NCI-H2029 treated with DMSO at 0.1 percent for 48 hours (cell line): ENCODE results near the gene LSM7.
A peak's percentile ranks its signal among the peaks of the same experiment; 100 is the strongest.

Experiments used
- DNase-seq: peaks from one replicate; lab custom pipeline; 2025; lab: John Stamatoyannopoulos, UW

LSM7 gene

DNA sequence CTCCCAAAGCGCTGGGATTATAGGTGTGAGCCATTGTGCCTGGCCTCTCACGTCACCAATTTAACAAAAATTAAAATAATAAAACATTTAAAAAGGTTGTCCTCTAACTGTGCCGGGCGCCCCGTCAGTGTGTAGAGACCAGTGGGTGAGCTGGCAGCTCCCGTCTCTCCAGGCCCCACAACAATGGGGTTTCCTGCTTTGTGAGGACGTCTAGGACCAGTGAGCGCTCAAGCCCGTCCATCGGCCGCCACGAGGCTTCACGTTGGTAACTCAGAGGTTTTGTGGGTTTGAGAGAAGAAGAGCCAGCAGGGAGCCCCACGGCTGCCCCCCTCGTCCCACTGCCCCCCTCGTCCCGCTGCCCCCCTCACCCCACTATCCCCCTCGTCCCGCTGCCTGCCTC lies 4.7 kb downstream of the LSM7 start:
- no peak for DNase-seq

DNA sequence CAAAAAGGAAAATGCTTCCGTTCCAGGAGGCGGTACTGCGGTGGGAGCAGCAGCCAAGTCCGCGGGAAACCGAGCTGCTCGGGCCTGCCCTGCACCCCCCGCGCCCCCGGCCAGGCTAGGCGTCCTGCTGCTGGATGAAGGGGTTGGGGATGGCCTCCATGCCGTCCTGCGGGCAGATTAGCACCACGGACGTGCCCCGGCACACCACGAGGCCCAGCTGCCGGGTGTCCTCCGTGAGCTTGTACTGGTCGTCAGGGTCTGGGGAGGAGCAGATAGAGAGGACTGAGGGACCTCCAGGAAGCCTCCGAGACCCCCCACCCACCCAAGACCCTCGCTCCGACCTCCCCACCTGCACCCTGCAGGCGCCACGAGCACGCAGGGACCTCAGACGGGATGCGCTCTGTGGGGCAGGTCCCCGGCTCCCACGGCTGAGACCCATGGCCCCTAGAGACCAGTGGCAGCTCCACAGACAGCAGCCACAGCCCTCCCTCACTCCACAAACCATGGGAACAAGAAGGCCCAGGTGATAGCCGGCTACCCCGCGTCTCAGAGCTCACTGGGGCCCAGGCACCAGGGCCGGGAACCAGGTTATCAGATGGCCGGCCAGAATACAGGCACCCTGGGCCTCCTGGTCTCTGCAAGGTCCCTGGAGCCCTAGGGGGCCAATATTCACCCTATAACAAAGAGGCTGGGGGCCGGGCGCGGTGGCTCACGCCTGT lies 6.7 kb downstream of the LSM7 start:
- DNase-seq: no peak

DNA sequence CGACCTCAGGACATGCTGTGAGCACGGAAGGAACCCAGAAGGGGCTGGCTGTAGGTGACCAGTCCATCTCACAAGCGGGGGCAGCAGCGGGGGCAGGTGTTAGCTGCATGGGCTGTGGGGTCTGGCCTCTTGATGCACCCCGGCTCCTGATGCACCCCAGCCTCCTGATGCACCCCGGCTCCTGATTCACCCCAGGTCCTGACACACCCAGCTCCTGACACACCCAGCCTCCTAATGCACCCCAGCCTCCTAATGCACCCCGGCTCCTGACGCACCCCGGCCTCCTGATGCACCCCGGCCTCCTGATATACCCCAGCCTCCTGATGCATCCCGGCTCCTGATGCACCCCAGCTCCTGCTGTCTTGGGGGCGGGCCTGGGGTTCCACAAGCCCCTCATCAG lies 7.4 kb downstream of the LSM7 start:
- DNase-seq: no peak

DNA sequence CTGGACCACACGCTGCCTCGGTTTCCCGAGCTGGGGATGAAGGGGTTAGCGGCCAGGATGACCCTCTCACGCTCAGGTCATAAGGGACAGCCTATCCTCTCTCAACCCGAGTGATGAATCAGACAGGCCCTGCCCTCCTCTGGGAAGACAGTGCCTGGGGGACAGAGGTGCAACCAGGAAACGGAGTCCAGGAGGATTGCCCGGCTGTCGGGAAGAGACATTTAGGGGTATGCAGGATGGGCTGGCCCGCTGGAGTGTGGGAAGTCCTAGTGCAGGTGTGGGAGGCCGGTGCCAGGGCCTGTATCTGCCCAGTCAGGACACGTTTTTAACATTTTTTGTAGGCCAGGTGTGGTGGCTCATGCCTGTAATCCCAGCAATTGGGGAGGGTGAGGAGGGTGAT lies 8.3 kb downstream of the LSM7 start:
- DNase-seq: no peak

DNA sequence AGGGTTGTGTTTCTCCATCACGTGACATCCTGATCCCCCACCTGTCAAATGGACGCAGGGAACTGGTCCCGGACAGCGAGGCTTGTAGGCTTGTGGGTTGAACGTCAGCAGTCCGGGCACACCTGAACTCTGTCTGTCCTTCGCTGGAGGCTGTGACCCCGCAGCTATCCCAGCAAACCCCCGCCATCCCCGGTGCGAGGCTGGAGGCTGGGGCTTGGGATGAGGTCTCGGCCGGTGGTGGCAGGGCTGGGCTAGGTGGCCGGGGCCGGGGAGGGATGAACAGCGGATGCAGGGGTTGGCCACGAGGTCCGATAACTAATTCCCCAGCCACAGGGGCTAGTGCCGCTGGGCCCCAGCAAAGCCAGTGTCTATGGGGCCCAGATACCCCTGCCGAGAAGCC lies 8.8 kb downstream of the LSM7 start:
- DNase-seq: no peak

DNA sequence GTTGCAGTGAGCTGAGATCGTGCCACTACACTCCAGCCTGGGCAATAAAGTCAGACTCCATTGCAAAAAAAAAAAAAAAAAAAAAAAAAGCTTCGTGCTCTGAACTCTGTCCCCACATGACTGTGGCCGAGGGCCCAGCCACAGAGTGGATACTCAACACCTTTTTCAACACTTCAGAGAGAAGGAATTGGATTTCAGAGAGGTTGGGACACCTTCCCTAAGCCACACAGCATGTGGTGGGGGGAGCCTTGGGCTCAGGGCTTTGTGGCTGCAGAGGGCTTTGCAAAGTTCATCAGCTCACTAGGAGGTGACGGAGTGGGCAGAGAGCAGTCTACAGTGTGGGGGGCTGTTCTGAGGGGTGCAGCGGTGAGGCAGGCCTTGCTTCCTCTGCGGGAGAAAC lies 9.5 kb downstream of the LSM7 start:
- DNase-seq: no peak

DNA sequence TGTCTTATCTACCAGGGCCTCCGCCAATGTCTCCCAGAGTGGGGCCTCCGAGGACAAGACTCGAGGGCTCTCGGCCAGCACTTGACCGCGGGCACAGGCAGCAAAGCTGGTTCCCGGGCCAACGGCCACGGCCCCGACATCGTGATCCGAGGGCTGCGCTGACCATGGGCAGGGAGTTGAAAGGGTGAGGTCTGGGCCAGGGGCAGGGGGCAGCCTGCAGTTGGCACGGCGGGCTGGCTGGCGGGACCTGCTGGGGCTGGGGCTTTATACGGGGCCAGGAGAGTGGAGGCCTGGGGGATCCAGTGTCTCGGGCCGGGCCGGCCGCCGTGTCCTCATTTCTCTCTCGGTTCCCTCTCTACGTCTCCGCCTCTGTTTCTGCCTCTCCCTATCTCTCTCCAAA lies 10.6 kb downstream of the LSM7 start:
- DNase-seq: no peak

DNA sequence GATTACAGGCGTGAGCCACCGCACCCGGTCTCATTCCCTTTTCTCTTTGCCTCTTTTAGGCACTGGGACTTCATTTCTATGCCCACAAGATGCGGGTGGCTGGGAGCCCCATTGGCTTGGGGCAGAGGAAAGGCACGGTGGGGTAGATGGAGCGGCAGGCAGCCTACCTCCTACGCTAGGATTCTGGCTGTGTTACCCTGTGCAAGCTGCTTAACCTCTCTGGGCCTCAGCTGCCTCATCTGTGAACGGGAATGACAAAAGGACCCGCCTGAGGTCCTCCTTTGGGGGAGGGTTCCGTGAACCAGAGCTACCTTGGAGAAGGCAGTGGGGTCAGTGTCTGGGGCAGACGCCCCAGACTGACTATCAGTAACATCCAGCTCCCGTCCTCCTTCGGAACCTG lies 11.1 kb downstream of the LSM7 start:
- DNase-seq: no peak

DNA sequence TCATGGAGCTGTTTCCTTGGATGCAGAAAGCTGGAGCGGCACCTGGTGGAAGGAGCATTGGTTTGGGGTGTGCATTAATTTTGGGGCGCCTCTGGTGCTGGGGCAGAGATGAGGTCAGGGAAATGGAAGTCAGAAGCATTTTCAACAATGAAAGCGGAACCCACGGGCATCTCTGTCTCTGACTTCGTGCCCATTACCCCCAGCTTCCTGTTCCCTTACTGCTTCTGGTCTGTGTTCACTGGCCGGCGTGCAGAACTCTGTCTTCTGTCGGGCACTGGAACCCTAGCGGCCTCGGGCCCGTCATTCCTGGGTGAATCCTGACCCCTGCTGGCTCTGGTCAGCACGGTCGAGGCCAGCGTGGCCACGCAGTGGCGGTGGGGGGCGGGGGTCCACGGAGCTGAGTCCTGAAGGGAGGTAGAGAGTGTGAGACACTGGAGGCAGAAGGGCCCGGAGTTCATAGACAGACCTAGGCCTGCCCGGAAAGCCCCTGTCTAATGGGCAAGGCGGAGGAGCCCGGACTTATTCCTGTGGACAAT lies 12.5 kb downstream of the LSM7 start:
- DNase-seq: no peak

DNA sequence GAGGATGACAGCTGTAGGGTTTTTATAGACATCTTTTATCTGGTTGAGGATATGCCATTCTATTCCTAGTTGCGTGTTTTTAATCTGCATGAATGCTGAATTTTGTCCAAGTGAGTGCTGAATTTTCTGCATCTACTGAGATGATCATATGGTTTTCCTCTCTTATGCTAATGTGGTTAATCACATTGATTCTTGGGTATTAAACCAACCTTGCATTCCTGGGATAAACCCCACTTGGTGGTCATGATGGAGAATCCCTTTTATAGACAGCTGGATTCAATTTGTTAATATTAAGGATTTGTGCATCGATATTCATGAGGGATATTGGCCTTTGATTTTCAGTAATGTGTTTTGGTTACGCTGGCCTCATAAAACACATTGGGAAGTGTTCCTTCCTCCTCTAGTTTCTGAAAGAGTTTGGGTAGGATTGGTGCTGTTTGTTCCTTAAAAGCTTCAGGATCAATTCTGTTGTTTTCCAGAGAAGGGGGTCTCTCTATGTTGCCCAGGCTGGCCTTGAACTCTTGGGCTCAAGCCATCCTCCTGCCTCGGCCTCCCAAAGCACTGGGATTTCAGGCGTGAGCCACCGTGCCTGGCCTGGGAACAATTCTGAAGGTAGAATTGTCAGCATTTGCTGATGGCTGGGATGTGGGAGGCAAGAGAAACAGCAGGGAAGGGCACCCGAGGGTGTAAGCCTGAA lies 13.1 kb downstream of the LSM7 start:
- no peak for DNase-seq

DNA sequence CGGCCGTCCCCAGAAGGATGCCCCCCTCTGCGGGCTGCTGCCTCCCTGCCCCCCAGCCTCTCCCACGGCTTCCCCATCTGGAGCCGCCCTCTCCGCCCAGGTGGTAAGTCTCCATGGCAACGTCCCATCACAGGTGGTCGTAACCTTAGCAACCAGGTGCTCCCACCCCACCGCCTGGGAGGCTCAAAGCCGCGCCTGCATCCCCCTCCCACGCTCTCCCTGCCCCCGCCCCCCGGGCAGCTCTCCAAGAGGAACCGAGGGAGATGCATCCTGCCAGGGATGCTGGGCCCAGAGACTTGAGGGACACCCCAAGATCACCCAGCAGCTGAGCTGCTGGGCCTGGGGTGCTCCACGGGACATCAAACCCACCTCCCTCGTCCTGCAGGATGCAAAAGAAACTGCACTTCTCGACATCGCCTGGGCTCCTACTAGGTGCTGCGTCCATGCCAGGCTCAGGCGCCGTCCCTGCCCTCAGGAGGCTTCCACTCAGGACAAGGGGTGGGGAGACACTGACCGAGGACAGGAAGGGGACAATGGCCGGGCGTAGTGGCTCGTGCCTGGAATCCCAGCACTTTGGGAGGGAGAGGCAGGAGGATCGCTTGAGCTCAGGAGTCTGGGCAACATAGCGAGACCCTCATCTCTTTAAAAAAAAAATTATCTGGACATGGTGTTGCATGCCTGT lies 15.4 kb downstream of the LSM7 start:
- DNase-seq: no peak

DNA sequence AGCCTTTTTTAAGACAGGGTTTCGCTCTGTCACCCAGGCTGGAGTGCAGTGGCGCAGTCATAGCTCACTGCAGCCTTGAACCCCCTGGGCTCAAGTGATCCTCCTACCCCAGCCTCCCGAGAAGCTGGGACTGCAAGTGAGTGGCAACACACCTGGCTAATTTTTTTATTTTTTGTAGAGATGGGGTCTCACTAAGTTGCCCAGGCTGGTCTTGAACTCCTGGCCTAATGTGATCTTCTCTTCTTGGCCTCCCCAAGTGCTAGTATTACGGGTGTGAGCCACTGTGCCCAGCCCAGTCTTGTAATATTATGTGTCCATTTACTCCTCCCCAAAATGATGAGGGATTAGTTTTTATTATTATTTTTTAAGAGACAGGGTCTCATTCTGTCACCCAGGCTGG lies 17.3 kb downstream of the LSM7 start:
- no peak for DNase-seq

DNA sequence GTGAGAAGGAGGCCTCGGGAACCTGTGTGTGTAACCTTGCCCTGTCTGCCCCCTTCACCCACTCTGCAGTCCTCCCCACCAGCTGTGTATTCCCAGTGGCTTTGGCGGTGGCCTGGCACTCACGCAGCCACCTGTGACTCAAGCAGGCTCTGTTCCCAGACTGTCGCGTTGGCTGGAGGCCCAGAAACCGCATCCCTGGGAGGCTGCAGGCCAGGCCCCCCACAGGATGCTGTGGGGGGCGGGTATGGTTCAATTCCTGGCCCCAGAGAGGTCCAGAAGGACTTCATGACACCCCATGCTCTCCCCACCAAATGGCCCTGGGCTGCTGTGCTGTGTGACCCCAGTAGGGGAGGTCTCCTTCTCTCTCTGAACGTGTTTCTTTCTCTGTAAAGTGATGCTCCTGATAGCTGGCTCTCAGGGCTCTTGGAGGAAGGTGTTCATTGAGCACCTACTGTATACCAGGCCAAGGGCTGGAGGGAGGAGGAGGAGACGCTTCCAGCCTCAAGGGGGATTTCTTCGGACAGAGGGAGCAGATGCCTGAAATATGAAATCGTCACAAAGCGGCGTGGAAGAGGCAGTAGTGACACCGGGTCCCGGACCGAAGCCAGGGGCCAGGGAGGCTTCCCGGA lies 18.5 kb downstream of the LSM7 start:
- DNase-seq: peak; percentile 42

DNA sequence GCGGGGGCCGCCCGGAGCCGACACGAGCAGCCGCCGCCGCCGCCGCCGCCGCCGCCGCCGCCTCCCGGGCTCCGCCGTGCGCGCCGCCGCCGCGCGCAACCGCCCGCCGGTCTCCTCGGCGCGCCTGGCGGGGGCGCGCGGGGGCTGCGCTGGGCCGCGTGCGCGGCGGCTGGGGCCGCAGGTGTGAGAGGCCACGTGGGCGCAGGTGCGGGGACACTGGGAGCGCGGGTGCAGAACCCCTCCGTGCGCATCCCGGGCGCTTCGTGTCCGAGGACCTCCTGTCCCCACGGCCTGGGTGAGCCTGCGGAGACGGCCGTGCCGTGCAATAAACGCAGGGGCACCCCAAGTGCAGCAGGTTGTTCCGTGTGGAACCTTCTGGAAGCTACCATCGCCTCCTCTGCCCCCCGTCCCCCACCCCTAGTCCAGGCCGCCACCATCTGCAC lies 20.3 kb downstream of the LSM7 start, which contains the start of gene LINGO3:
LINGO3 (minus strand) TSS at position 41 of the 443 bp plus-strand sequence. CDS start 16,378 bp downstream, outside the sequence.
- DNase-seq: no peak

DNA sequence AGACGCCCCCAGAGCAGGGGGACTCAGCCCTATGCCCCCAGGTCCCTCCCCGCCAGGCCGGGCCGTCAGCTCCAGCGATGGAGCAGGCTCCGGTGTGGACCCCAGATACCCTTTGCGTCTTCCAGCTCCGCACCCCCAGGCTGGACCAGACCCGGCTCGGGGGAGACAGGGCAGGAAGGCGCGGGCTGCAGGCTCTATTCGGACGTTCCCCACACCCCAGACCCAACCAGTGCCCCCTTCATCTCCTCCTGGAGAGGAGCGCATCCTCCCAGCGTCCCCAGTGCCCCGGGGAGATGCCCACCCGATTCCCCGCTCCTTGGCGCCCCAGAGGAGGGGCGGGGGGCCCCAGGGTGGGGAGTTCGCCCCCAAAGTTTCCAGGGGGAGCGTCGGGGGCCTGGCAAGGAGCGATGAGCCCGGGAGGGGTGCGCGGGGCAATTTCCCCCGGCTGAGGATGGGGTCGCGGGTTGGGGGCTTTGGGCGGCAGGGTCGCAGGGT lies 20.8 kb downstream of the LSM7 start:
- no peak for DNase-seq

DNA sequence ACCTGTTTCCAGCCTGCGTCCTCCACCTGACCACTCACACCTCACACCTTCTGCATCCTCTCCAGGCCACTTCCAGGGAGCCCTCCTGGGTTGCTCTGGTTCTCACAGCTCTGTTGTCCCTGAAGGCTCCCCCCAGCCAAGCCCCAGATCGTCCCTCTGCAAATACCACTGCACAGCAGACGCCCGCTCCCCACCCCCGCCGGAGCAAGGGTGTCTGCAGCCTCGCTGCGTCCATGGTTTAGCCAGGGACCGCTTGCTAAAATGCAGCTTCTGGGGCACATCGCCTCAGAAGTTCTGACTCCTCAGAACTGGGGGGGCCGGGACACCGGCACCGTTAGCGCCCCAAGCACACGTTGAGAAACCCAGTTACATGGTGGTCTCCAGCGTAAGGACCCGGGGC lies 21.4 kb downstream of the LSM7 start:
- no peak for DNase-seq

DNA sequence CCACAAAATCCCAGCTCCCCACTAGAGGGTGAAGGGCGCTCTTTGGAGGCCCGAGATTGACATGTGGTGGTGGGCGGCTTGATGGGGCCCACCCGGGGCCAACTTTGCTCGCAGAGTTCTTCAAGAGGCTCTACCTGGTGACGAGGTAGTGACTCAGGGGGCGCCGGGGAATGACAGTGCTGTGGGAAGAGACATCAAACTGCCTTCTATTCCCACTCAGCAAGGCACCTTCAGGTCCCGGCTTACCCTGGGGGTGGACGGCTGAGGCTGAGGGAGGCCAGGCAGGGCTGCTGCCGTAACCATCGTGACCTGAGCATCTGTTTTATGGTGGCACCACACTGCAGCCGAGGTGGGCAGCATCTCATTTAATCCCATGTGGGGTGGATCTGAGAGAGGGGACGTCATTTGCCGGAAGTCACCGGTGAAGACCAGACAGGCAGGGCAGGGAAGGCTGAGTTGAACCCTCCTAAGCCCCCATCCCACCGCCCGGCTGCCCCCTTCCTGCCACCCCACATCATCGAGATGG lies 22.0 kb downstream of the LSM7 start:
- no peak for DNase-seq

DNA sequence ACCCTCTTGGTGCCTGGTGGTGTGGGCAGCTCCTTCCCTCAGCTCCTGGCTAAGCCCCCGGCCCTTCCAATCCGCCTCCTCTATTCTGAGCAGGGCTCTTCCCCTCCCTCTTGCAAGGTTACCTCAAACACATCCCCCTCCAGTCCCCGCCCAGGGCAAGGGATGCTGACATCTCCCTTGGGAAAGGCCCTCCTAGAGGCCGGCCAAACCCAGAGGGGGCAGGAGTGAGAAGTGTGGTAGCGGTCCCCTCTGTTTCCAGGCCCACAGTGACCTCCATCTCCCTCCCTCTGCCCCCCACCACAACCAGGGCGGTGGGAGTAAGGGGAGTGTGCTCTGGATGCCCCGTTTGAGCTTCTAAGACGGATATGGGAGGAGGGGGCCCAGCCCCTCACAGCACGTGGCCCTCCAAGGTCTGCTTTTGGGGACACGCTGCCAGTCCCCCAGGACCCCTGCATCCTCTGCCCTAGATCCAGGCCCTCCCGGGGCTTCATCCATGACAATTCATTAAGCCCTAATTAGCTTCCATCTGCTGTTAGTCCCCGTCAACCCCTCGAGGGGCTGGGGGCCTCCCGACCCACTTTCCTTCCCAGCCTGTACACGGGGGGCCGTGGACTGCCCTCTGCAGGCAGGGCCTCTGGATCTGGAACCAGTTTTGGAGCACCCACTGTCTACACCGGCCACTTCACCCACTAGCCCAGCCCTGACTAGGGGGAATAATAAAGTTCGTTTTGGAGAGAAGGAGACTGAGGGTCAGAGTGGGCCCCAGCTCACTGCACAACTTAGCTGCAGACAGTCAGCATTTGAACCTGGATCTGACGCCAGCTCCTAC lies 22.7 kb downstream of the LSM7 start:
- DNase-seq: no peak

DNA sequence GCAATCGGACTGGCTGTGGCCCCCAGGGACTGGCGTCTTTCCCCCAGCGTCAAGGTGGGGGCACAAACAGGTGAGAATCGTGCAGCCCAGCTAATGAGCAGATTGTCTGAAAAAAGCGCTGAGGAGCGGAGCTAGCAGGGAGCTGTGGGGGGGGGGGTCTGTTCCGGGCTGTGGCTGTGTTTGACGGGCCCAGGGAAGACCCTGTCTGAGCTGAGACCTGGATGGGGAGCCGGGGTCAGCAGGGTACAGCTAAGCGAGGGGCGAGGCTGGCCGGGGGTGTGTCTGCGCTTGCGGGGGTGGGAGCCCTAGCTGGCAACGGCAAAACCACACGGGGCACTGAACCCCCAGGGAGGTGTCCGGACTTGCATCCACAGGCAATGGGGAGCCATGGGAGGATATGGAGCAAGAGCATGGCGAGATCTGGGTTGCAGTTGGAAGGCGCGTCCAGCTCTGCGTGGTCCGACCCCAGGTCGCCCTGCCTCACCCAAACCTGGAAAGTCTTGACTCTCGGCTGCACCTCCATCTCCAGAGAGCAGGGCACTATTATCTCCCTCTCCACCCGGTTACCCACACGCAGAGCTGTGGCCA lies 25.1 kb downstream of the LSM7 start:
- DNase-seq: no peak

DNA sequence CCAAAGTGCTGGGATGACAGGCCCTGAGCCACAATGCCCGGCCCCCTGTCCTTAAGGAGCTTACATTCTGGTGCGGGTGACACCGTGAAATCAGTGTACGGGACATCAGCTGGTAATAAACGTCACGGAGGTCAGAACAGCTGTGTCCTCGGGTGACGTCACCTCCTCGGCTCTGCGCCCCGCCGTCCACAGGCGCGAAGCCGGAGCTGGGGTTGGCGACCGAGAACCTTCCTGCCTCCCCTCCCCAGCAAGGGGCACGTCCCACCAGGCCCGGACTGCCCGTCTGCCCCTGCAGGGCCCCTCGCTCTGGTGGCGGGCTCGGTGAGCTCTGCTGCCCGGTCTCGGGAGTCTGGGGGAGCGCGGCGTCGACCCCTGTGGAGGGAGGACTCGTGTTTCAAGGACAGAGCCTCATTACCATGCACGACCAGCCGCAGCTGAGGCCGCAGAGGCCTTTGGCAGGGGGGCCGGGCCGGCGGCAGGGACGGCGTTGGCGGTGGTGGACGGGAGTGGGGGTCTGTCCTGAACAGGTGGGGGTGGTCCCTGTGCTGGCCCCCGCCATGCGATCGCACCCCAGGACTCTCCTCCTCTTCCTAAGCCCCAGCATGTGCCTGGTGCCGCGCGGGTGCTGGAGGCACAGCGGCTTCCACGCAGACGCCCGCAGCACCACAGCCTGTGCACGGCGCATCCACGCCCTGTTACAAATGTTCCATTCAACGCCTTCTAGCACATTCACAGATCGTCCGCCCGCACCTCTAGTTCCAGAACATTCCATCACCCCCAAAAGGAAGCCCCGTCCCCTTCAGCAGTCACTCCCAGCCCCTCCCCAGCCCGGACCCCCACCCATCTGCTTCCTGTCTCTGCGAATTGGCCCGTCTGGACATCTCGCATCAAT lies 25.8 kb downstream of the LSM7 start:
- no peak for DNase-seq
